ENCODE measurements around the gene IKZF1. TPM values are rescaled to one million over a fixed set of nuclear protein-coding genes. Genes with fewer than 3 reads are reported as not detected.

Gene IKZF1
- total RNA-seq, 2 donors from 2014 or later = 4.9 to 5.6 TPM

GRCh38 chr7:50422858-50423257 is 118.3 kb downstream of the IKZF1 start:
- intact Hi-C loops (cut with DNase I) = no loop called here
- H3K9me3 ChIP-seq = no peaks in the 10 kb centered on the region
- no peaks in the 10 kb centered on the region for H3K4me1 ChIP-seq
- DNase-seq = no peak
- H3K4me3 ChIP-seq = no peak overlapping the region
- no peak overlapping the region for H3K27ac ChIP-seq
- no peaks in the 10 kb centered on the region for H3K27me3 ChIP-seq
- no peak overlapping the region for H3K9ac ChIP-seq (ENCODE audit: low read depth in 2 of 2, low read length in 2 of 2)
- H3K36me3 ChIP-seq = no peaks in the 10 kb centered on the region
- TF ChIP-seq, protein P1, sequence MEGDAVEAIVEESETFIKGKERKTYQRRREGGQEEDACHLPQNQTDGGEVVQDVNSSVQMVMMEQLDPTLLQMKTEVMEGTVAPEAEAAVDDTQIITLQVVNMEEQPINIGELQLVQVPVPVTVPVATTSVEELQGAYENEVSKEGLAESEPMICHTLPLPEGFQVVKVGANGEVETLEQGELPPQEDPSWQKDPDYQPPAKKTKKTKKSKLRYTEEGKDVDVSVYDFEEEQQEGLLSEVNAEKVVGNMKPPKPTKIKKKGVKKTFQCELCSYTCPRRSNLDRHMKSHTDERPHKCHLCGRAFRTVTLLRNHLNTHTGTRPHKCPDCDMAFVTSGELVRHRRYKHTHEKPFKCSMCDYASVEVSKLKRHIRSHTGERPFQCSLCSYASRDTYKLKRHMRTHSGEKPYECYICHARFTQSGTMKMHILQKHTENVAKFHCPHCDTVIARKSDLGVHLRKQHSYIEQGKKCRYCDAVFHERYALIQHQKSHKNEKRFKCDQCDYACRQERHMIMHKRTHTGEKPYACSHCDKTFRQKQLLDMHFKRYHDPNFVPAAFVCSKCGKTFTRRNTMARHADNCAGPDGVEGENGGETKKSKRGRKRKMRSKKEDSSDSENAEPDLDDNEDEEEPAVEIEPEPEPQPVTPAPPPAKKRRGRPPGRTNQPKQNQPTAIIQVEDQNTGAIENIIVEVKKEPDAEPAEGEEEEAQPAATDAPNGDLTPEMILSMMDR (IDR thresholded peaks at IDR 0.05) = no peak

DNA sequence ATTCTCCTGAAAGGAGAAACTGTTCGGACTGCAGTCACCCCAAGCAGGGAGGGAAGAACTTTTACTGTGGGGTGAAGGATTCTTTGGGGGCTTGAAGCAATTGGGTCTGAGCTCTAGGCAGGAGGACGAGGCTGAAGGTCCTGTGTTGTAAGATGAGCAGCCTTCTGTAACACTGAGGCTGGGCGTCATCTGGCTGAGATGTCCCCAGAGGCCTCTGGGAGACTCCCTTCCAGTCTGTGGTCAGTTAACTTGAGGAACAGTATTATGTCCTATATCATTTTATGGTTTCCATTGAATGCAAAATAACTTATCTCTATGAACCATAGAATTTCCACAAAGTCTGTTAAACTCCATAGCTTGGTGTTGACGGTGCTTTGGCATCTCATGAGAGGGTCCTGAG is 119.3 kb downstream of the IKZF1 start:
- H3K4me3 ChIP-seq = no peak overlapping the region
- intact Hi-C loops (cut with DNase I) = no loop called here

DNA sequence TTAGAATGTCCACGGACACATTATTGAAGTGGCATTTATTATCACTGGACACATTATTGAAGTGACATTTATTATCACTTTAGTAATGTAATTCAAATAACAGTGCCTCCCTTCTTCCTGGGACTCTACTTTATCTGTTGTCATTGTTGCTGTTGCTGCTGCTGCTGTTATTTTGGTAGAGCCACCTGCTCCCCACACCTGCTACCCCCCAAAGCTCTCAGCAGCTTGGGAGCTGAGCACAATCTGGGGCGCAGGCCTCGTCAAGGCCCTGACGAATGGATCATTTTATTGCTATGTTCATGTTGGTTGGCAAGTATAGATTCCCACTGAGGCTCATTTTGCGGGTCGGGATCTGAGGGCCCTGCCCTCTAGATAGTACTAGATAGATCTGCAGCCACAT is 120.8 kb downstream of the IKZF1 start:
- intact Hi-C loops (cut with DNase I) = no loop called here
- Histone ChIP-seq H3K4me1 (no peaks in the 10 kb centered on the region), H3K27ac (no peak overlapping the region), H3K9me3 (no peaks in the 10 kb centered on the region), H3K27me3 (no peaks in the 10 kb centered on the region), H3K9ac (ENCODE audit: low read depth in 2 of 2, low read length in 2 of 2) (no peak overlapping the region), H3K4me3 (no peak overlapping the region), H3K36me3 (no peaks in the 10 kb centered on the region)
- no peak for DNase-seq
- TF ChIP-seq, protein P1 (IDR thresholded peaks at IDR 0.05) = no peak

More for the DNA sequence above, 119.3 kb downstream of the IKZF1 start:
- no peak for DNase-seq
- TF ChIP-seq, protein P1 (IDR thresholded peaks at IDR 0.05) = no peak
- Histone ChIP-seq H3K36me3 (no peaks in the 10 kb centered on the region), H3K9me3 (no peaks in the 10 kb centered on the region), H3K27ac (no peak overlapping the region), H3K9ac (ENCODE audit: low read depth in 2 of 2, low read length in 2 of 2) (no peak overlapping the region), H3K4me1 (no peaks in the 10 kb centered on the region), H3K27me3 (no peaks in the 10 kb centered on the region)

GRCh38 chr7:50426280-50427045 is 121.9 kb downstream of the IKZF1 start:
- H3K4me1 ChIP-seq = no peaks in the 10 kb centered on the region
- no peak overlapping the region for H3K4me3 ChIP-seq
- DNase-seq = no peak
- TF ChIP-seq, protein P1 (IDR thresholded peaks at IDR 0.05) = no peak
- H3K27ac ChIP-seq = no peak overlapping the region
- no peaks in the 10 kb centered on the region for H3K9me3 ChIP-seq
- H3K36me3 ChIP-seq = no peaks in the 10 kb centered on the region
- H3K27me3 ChIP-seq = no peaks in the 10 kb centered on the region
- H3K9ac ChIP-seq (ENCODE audit: low read depth in 2 of 2, low read length in 2 of 2) = no peak overlapping the region
- intact Hi-C loops (cut with DNase I) = no loop called here

DNA sequence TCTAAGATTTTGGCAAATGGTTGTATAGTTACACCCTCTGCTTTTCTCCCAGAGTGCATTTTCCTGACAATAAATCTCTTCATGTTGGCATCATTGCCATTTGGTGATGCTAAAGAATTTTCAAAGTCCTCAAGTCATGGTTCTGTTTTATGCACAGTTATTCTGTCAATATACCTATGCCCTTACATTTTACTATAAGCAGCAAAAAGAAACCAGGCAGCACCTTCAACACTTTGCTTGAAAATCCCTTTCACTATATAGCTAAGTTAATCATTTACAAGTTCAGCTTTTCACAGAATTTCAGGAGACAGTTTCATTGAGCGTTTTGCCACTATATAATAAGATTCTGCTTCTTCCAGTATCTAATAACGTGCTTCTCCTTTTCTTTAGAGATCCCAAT is 123.0 kb downstream of the IKZF1 start:
- Histone ChIP-seq H3K9me3 (no peaks in the 10 kb centered on the region), H3K4me1 (no peaks in the 10 kb centered on the region), H3K27ac (no peak overlapping the region), H3K27me3 (no peaks in the 10 kb centered on the region), H3K9ac (ENCODE audit: low read depth in 2 of 2, low read length in 2 of 2) (no peak overlapping the region), H3K36me3 (no peaks in the 10 kb centered on the region), H3K4me3 (no peak overlapping the region)
- intact Hi-C loops (cut with DNase I) = no loop called here
- no peak for DNase-seq
- TF ChIP-seq, protein P1 (IDR thresholded peaks at IDR 0.05) = no peak

Data from colonic mucosa (tissue), 4 donors.